K562 (cell line): ENCODE data around the gene UBE2L6. TPM values are rescaled to one million over a fixed set of nuclear protein-coding genes. Genes with fewer than 3 reads are reported as not detected.
A peak's percentile ranks its signal among the peaks of the same experiment; 100 is the strongest.

Experiments used
- ADNP ChIP-seq: fragments of 200-800 bp; sonication (Bioruptor generic); IDR thresholded peaks from 2 replicates; pipeline ENCODE4 v1.6.1; 2016; ENCODE audit warnings: missing genetic modification characterization, missing compliant biosample characterization
- CBFA2T2 ChIP-seq: fragments of 450-650 bp; conservative IDR thresholded peaks from 2 replicates; pipeline ENCODE4 v1.6.1; 2017; ENCODE audit warnings: mild to moderate bottlenecking
- DDX20 ChIP-seq: fragments of 450-650 bp; IDR thresholded peaks from 2 replicates; pipeline ENCODE4 v1.6.1; 2016; ENCODE audit warnings: missing genetic modification characterization, low read depth, mild to moderate bottlenecking, missing compliant biosample characterization, moderate library complexity
- EZH2 ChIP-seq: IDR thresholded peaks from 2 replicates; pipeline ENCODE4 v1.6.1; 2012; ENCODE audit warnings: low read depth, mild to moderate bottlenecking, inconsistent platforms, low read length, borderline replicate concordance
- HDAC3 ChIP-seq: fragments of 450-650 bp; IDR thresholded peaks from 2 replicates; pipeline ENCODE4 v1.6.1; 2018; ENCODE audit warnings: borderline replicate concordance, mild to moderate bottlenecking, moderate library complexity; ENCODE audit not compliant: partially characterized antibody
- IFI16 ChIP-seq: fragments of 250-450 bp; sonication (Bioruptor Pico); IDR thresholded peaks from 2 replicates; pipeline ENCODE4 v2.1.2; 2022; ENCODE audit warnings: mild to moderate bottlenecking, inconsistent platforms
- PCBP1 ChIP-seq: fragments of 200-400 bp; formaldehyde crosslinking; IDR thresholded peaks from 2 replicates; pipeline ENCODE4 v1.6.1; 2018; ENCODE audit warnings: mild to moderate bottlenecking, low read depth, low read length; ENCODE audit not compliant: poor library complexity, severe bottlenecking
- ZBTB7A ChIP-seq: IDR thresholded peaks from 2 replicates; pipeline ENCODE4 v1.6.1; 2011; ENCODE audit warnings: low read depth, mild to moderate bottlenecking, low read length, moderate library complexity, borderline replicate concordance; ENCODE audit not compliant: control insufficient read depth
- ZNF212 ChIP-seq: fragments of 450-650 bp; formaldehyde crosslinking; IDR thresholded peaks from 2 replicates; pipeline ENCODE4 v1.4.0; 2020; ENCODE audit warnings: mild to moderate bottlenecking
- ZNF274 ChIP-seq: IDR thresholded peaks from 2 replicates; pipeline ENCODE4 v1.6.1; 2011; ENCODE audit warnings: low read depth, mild to moderate bottlenecking, low read length, moderate library complexity, borderline replicate concordance
- polyA plus RNA-seq, 8 experiments: library from polyadenylated mRNA; depleted of rRNA in 4 of 8; stranded (reverse) in 5 of 8; unstranded in 3 of 8; fragments of >200 nt; fragmentation: Nextera tagmentation in 2 of 8; fragmentation: Illumina TruSeq in 1 of 8; extraction: Ambion mirVana in 2 of 8; extraction: Trizol in 1 of 8; gene quantifications; 2 replicates each; pipeline versions ENCODE4 v1.2.1 to v1.2.3, GENCODE V29; 2011 to 2014; ENCODE audit warnings: inconsistent platforms in 1 of 8, missing spikeins in 1 of 8
- total RNA-seq, 7 experiments: library from RNA; depleted of rRNA in 6 of 7; stranded (reverse); fragments of >200 nt in 6 of 7; fragmentation: Illumina TruSeq in 2 of 7; extraction: Trizol in 2 of 7; gene quantifications; 2 replicates each; pipeline versions ENCODE4 v1.2.1 to v1.2.3, GENCODE V29; 2011 to 2021; ENCODE audit warnings: low replicate concordance in 1 of 7
- TF ChIP-seq, protein P1 (sequence below): sonication (generic); formaldehyde crosslinking; IDR thresholded peaks from 2 replicates; pipeline ENCODE4 v1.8.0; 2023; ENCODE audit warnings: mild to moderate bottlenecking, missing genetic modification reagents
- TF ChIP-seq, protein P2 (sequence below), 2 experiments: fragments of 450-650 bp; formaldehyde crosslinking in 1 of 2; IDR thresholded peaks; 2 replicates each; pipeline versions ENCODE4 v1.4.0 to v1.6.1; 2014 to 2020; ENCODE audit warnings: mild to moderate bottlenecking in 2 of 2, borderline replicate concordance in 1 of 2, low read depth in 1 of 2
- TF ChIP-seq, protein P3 (sequence below): sonication (generic); formaldehyde crosslinking; IDR thresholded peaks from 2 replicates; pipeline ENCODE4 v1.9.0; 2022; ENCODE audit warnings: mild to moderate bottlenecking, missing genetic modification reagents
- TF ChIP-seq, protein P4 (sequence below): fragments of 250-450 bp; sonication (Bioruptor Pico); IDR thresholded peaks from 2 replicates; pipeline ENCODE4 v1.8.0; 2022; ENCODE audit warnings: moderate library complexity, mild to moderate bottlenecking, inconsistent platforms

The UBE2L6 gene
- total and polyA plus RNA-seq, 9 of the 15 experiments (the other 6 are each of a cell fraction or from before 2014, with no cell fraction given), result 5.9 to 24.9 (median 9.7) TPM

DNA sequence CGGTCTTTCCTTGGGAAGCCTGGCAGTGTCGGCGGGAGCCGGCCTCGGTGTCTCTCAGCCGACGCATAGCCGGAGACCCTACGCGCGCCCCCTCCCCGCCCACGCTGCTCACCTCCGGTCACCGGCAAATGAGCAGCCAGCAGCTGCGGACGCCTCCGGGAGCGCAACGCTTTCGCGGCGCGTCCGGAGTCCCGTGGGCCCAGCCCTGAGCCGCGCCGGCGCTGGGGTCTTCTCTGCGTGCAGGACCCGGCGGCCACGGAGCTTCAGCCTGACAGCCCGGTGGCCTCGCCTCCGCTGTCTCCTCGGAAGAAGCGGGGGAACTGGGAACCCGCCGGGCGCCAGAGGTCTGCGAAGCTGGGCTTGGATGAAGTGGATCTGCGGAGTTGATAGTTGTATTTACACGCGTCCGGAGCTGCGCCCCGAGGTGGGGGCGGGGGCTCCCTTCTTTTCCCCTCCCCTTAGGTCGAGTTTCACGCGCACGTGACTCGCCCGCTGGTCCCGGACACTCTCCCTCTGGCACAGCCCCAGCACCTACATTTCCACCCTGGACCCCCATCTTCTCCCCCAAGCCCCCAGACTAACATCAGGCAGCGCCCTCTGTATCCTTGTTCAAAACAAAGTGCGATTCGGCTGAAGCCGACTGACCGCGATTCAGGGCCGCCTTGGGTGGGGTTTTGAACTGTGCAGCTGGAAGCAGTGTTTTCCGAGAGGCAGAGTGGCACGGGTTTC lies 52.0 kb downstream of the UBE2L6 start, which contains the start of gene SLC43A1 (continued):
- TF ChIP-seq, protein P1, sequence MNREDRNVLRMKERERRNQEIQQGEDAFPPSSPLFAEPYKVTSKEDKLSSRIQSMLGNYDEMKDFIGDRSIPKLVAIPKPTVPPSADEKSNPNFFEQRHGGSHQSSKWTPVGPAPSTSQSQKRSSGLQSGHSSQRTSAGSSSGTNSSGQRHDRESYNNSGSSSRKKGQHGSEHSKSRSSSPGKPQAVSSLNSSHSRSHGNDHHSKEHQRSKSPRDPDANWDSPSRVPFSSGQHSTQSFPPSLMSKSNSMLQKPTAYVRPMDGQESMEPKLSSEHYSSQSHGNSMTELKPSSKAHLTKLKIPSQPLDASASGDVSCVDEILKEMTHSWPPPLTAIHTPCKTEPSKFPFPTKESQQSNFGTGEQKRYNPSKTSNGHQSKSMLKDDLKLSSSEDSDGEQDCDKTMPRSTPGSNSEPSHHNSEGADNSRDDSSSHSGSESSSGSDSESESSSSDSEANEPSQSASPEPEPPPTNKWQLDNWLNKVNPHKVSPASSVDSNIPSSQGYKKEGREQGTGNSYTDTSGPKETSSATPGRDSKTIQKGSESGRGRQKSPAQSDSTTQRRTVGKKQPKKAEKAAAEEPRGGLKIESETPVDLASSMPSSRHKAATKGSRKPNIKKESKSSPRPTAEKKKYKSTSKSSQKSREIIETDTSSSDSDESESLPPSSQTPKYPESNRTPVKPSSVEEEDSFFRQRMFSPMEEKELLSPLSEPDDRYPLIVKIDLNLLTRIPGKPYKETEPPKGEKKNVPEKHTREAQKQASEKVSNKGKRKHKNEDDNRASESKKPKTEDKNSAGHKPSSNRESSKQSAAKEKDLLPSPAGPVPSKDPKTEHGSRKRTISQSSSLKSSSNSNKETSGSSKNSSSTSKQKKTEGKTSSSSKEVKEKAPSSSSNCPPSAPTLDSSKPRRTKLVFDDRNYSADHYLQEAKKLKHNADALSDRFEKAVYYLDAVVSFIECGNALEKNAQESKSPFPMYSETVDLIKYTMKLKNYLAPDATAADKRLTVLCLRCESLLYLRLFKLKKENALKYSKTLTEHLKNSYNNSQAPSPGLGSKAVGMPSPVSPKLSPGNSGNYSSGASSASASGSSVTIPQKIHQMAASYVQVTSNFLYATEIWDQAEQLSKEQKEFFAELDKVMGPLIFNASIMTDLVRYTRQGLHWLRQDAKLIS, result no peak
- TF ChIP-seq, protein P2, sequence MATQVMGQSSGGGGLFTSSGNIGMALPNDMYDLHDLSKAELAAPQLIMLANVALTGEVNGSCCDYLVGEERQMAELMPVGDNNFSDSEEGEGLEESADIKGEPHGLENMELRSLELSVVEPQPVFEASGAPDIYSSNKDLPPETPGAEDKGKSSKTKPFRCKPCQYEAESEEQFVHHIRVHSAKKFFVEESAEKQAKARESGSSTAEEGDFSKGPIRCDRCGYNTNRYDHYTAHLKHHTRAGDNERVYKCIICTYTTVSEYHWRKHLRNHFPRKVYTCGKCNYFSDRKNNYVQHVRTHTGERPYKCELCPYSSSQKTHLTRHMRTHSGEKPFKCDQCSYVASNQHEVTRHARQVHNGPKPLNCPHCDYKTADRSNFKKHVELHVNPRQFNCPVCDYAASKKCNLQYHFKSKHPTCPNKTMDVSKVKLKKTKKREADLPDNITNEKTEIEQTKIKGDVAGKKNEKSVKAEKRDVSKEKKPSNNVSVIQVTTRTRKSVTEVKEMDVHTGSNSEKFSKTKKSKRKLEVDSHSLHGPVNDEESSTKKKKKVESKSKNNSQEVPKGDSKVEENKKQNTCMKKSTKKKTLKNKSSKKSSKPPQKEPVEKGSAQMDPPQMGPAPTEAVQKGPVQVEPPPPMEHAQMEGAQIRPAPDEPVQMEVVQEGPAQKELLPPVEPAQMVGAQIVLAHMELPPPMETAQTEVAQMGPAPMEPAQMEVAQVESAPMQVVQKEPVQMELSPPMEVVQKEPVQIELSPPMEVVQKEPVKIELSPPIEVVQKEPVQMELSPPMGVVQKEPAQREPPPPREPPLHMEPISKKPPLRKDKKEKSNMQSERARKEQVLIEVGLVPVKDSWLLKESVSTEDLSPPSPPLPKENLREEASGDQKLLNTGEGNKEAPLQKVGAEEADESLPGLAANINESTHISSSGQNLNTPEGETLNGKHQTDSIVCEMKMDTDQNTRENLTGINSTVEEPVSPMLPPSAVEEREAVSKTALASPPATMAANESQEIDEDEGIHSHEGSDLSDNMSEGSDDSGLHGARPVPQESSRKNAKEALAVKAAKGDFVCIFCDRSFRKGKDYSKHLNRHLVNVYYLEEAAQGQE (IDR thresholded peaks at IDR 0.05; ENCODE audit: borderline replicate concordance), result peak; percentile 36
- TF ChIP-seq, protein P2 (CRISPR knock-in tag; IDR thresholded peaks at IDR 0.05; ENCODE audit: low read depth), result no peak
- TF ChIP-seq IFI16 (no peak), ADNP (tag) (no peak), ZBTB7A (peak; percentile 84), ZNF274 (no peak), HDAC3 (no peak), CBFA2T2 (peak; percentile 45; the same call in 1 of the 2 replicates), PCBP1 (peak; percentile 52), ZNF212 (CRISPR knock-in tag) (no peak), DDX20 (tag) (no peak), EZH2 (no peak)
- TF ChIP-seq, protein P3, sequence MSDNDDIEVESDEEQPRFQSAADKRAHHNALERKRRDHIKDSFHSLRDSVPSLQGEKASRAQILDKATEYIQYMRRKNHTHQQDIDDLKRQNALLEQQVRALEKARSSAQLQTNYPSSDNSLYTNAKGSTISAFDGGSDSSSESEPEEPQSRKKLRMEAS, result peak; percentile 66
- TF ChIP-seq, protein P4, sequence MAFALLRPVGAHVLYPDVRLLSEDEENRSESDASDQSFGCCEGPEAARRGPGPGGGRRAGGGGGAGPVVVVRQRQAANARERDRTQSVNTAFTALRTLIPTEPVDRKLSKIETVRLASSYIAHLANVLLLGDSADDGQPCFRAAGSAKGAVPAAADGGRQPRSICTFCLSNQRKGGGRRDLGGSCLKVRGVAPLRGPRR, result no peak
